A673 (cell line): Measurements from ENCODE around the gene TRPM3. TPM values are rescaled to one million over a fixed set of nuclear protein-coding genes. Genes with fewer than 3 reads are reported as not detected.

Experiments used
- BruUV-seq: library from RNA; stranded (reverse); fragments of 400-500 nt; replicated peaks from 2 replicates; lab custom pipeline; 2021; lab: Mats Ljungman, UMichigan
- CTCF ChIA-PET: fragments of 300-600 bp; sonication (Branson Sonifier 250); formaldehyde crosslinking; loops from one replicate; lab custom pipeline; 2022; ENCODE audit warnings: antibody characterized with exemption; lab: Charles Lee
- POLR2A ChIA-PET: fragments of 300-600 bp; sonication (Branson Sonifier 250); formaldehyde crosslinking; loops from one replicate; lab custom pipeline; 2022; ENCODE audit warnings: antibody characterized with exemption; ENCODE audit not compliant: low non-redundant PET; lab: Charles Lee
- DNase-seq: peaks from one replicate; pipeline ENCODE4 v3.0.0-alpha.2; 2015; ENCODE audit warnings: low spot score
- H3K27ac ChIP-seq: fragments of 200-600 bp; sonication (generic); 2 replicates; pipeline ENCODE4 v1.5.1; 2016; ENCODE audit warnings: mixed run types, low read depth, mild to moderate bottlenecking, mixed read lengths, antibody characterized with exemption, low read length; ENCODE audit not compliant: poor library complexity, severe bottlenecking
- H3K27me3 ChIP-seq: fragments of 200-600 bp; sonication (generic); replicated peaks from 2 replicates; pipeline ENCODE4 v1.6.1; 2017; ENCODE audit warnings: mixed run types, low read depth, mild to moderate bottlenecking, mixed read lengths, antibody characterized with exemption, low read length; ENCODE audit not compliant: insufficient read depth, poor library complexity
- H3K36me3 ChIP-seq: fragments of 200-600 bp; sonication (generic); 2 replicates; pipeline ENCODE4 v1.6.1; 2016; ENCODE audit warnings: mixed run types, mild to moderate bottlenecking, mixed read lengths, antibody characterized with exemption, low read length; ENCODE audit not compliant: insufficient read depth, poor library complexity, severe bottlenecking
- H3K4me1 ChIP-seq: fragments of 200-600 bp; sonication (generic); 2 replicates; pipeline ENCODE4 v1.6.1; 2017; ENCODE audit warnings: mixed run types, mild to moderate bottlenecking, mixed read lengths, antibody characterized with exemption, low read length; ENCODE audit not compliant: insufficient read depth, poor library complexity, severe bottlenecking
- H3K4me3 ChIP-seq: fragments of 200-600 bp; sonication (generic); 2 replicates; pipeline ENCODE4 v1.5.1; 2016; ENCODE audit warnings: low read depth, mixed run types, mild to moderate bottlenecking, mixed read lengths, low read length; ENCODE audit not compliant: poor library complexity, severe bottlenecking
- H3K9me3 ChIP-seq: fragments of 200-600 bp; sonication (generic); 2 replicates; pipeline ENCODE4 v1.6.1; 2016; ENCODE audit warnings: mixed run types, low read depth, mild to moderate bottlenecking, mixed read lengths, antibody characterized with exemption, low read length; ENCODE audit not compliant: poor library complexity, severe bottlenecking
- EZH2 ChIP-seq: fragments of 200-600 bp; sonication (generic); IDR thresholded peaks from 2 replicates; pipeline ENCODE4 v1.6.1; 2017; ENCODE audit warnings: borderline replicate concordance, low read depth, mild to moderate bottlenecking, mixed read lengths, antibody characterized with exemption, low read length; ENCODE audit not compliant: poor library complexity, severe bottlenecking
- intact Hi-C: fragments of 100-400 bp; cut with micrococcal nuclease; formaldehyde crosslinking; loops from one replicate; pipeline ENCODE4 v1.10.0; 2022; ENCODE audit not compliant: unreplicated experiment
- total RNA-seq: library from RNA; stranded (reverse); gene quantifications from 2 replicates; pipeline ENCODE4 v1.2.3, GENCODE V29; 2021
- TF ChIP-seq, protein P1 (sequence below): fragments of 300-800, 200-600 bp; sonication (generic); conservative IDR thresholded peaks from 2 replicates; pipeline ENCODE4 v1.5.1; 2017; ENCODE audit warnings: low read depth, mild to moderate bottlenecking, antibody characterized with exemption, low read length, moderate library complexity, mixed read lengths

TRPM3 gene
- total RNA-seq, 1 experiment from 2014 or later = not detected

DNA sequence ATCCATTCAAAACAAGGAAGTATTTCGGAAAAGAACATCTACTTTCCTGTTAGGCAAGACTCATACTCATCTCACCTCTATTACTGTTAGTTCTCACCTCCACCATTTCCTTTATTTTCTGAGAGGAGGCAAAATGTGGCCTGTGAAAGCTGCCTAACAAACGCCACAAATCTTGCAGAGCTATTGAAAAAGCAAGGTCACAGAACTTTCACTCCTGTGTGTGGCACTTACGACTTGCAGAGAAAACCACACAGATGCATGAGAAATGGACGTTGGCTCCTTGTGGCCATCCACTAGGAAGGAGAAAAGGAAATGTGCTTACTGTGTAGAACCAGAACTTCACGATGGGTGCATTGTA, 511.2 kb downstream of the TRPM3 start:
- no peaks in the 10 kb centered on the region for H3K36me3 ChIP-seq
- TF ChIP-seq, protein P1, sequence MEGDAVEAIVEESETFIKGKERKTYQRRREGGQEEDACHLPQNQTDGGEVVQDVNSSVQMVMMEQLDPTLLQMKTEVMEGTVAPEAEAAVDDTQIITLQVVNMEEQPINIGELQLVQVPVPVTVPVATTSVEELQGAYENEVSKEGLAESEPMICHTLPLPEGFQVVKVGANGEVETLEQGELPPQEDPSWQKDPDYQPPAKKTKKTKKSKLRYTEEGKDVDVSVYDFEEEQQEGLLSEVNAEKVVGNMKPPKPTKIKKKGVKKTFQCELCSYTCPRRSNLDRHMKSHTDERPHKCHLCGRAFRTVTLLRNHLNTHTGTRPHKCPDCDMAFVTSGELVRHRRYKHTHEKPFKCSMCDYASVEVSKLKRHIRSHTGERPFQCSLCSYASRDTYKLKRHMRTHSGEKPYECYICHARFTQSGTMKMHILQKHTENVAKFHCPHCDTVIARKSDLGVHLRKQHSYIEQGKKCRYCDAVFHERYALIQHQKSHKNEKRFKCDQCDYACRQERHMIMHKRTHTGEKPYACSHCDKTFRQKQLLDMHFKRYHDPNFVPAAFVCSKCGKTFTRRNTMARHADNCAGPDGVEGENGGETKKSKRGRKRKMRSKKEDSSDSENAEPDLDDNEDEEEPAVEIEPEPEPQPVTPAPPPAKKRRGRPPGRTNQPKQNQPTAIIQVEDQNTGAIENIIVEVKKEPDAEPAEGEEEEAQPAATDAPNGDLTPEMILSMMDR = no peak
- no peak for TF ChIP-seq EZH2
- ChIA-PET POLR2A (no interaction called here), CTCF (no interaction called here)
- no peak overlapping the region for H3K27ac ChIP-seq
- no peak for DNase-seq
- no peak overlapping the region for H3K4me3 ChIP-seq
- peaks cover 4% of the 10 kb centered on the region for H3K4me1 ChIP-seq
- no TSS peak for BruUV-seq
- intact Hi-C loops = no loop called here
- H3K9me3 ChIP-seq = no peaks in the 10 kb centered on the region
- no peaks in the 10 kb centered on the region for H3K27me3 ChIP-seq

DNA sequence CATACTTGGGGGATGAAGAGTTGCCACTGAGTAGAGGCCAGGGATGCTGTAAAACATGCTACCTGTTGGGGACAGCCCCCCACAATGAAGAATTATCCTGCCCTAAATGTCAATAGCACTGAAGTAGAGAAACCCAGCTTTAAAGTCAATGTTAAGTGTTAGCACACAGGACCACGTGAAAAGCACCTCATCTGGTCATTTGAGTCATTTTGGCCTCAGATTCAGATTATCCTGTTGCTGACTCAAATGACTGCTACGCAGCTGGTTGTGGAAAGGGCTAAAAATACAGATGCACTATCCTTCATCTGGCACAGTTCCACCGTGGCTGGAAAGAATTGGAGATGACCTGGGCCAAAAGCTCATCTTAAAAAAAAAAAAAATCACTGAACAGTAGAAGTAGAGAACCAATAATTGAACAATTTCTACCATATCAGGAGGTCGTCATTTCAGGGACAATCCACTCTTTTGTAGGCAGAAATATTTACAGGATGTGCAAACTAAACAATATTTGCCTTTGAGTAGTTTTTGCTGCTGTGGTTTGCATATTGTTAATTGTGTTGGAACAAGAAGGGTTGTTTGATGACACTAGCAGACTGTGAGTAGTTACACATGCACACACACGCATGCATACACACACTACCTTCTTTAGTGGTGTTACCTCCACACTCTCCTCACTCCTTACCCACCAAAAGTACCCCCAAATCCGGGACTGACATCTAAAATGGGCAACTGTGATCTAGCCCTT, 511.7 kb downstream of the TRPM3 start:
- Histone ChIP-seq H3K4me1 (peaks cover 4% of the 10 kb centered on the region), H3K27me3 (no peaks in the 10 kb centered on the region), H3K27ac (no peak overlapping the region), H3K4me3 (no peak overlapping the region), H3K9me3 (no peaks in the 10 kb centered on the region), H3K36me3 (no peaks in the 10 kb centered on the region)
- no peak for DNase-seq
- no peak for TF ChIP-seq EZH2
- TF ChIP-seq, protein P1 = no peak
- no TSS peak for BruUV-seq
- ChIA-PET POLR2A (no interaction called here), CTCF (no interaction called here)
- intact Hi-C loops = no loop called here

DNA sequence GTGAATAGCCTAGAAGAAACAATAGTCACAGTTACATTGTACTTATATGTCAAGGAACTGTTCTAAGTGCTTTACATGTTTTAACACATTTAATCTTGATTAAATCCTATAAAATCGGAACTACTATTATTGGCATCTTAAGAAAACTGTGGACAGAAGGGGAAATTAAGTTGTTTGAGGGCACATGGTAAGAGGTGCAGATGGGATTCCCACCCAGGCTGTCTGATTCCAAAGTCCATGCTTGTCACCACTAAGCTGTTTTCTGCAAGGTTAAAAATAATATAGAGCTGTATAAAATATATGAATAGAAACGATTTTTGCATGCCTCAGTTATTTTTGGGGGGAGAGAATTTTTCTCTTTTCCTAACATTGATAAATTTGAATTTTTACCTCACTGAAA, 512.4 kb downstream of the TRPM3 start:
- TF ChIP-seq, protein P1 = no peak
- no peak for TF ChIP-seq EZH2
- H3K4me1 ChIP-seq = peaks cover 4% of the 10 kb centered on the region
- H3K27me3 ChIP-seq = no peaks in the 10 kb centered on the region
- DNase-seq = no peak
- BruUV-seq = no TSS peak
- CTCF ChIA-PET = no interaction called here
- intact Hi-C loops = no loop called here
- H3K27ac ChIP-seq = no peak overlapping the region
- no peaks in the 10 kb centered on the region for H3K9me3 ChIP-seq
- POLR2A ChIA-PET = no interaction called here
- no peaks in the 10 kb centered on the region for H3K36me3 ChIP-seq
- no peak overlapping the region for H3K4me3 ChIP-seq
